22Rv1 (cell line): ENCODE data around the gene CCZ1.
"Not testable (repeated sequence)": the region's sequence is repeated elsewhere in the genome, so short reads cannot be mapped to it uniquely, and the experiment has no call there.

Source experiments
- CTCF ChIP-seq: fragments of 450-650 bp; IDR thresholded peaks from 2 replicates; pipeline ENCODE4 v1.5.1; 2017; ENCODE audit warnings: mild to moderate bottlenecking
- ZFX ChIP-seq: fragments of 450-650 bp; IDR thresholded peaks from 2 replicates; pipeline ENCODE4 v1.6.1; 2017; ENCODE audit warnings: antibody characterized with exemption, borderline replicate concordance

GRCh38 chr7:5861281-5861680, 37.3 kb upstream of the CCZ1 start:
- TF ChIP-seq CTCF, ZFX: not testable (repeated sequence)
